ENCODE measurements around the gene TBKBP1.

The TBKBP1 gene, protein sequence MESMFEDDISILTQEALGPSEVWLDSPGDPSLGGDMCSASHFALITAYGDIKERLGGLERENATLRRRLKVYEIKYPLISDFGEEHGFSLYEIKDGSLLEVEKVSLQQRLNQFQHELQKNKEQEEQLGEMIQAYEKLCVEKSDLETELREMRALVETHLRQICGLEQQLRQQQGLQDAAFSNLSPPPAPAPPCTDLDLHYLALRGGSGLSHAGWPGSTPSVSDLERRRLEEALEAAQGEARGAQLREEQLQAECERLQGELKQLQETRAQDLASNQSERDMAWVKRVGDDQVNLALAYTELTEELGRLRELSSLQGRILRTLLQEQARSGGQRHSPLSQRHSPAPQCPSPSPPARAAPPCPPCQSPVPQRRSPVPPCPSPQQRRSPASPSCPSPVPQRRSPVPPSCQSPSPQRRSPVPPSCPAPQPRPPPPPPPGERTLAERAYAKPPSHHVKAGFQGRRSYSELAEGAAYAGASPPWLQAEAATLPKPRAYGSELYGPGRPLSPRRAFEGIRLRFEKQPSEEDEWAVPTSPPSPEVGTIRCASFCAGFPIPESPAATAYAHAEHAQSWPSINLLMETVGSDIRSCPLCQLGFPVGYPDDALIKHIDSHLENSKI

DNA sequence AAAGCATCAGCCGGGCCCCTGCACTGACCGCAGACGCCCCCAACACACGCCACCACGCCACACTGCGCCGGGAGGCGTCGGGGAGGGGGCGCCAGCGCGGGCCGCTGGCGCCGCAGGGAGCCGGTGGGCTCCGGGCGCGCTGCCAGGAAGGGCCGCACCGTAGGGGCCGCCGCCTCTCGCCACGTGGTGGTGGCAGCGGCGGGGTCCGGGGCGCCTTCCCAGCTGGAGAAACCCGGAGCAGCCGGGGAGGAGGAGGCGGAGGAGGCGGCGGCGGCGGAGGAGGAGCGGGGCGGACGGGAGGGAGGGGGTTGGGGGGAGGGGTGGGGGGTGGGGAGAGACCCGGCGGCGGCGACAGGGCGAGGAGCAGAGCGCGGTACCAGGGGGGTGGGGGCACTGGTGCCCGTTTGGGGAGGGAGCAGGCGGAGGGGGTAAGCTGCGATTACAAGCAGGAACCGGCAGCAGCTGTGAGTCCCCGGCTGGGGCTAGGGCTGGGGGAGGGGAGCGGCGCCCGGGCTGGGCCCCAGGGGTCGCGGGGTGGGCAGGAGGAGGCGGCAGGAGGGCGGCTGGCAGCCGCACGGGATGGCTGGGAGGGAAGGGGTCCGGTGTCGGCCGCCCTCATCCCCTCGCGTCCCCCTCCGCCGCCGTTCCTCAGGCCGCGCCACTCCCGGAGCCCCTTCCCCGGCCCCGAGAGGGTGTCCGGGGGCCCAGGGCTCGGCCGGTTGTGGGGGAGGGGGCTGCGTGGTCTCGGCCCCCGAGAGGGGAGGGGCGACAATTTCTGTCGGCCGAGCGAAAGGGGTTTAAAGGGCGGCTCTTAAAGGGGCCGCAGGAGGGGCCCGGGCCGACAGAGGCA, at the start of gene TBKBP1:
TSS of gene TBKBP1 (plus strand) at position 431 of the 850 bp plus-strand sequence. CDS start 1,952 bp downstream, outside the sequence.
- peak; percentile 63 for DNase-seq

DNA sequence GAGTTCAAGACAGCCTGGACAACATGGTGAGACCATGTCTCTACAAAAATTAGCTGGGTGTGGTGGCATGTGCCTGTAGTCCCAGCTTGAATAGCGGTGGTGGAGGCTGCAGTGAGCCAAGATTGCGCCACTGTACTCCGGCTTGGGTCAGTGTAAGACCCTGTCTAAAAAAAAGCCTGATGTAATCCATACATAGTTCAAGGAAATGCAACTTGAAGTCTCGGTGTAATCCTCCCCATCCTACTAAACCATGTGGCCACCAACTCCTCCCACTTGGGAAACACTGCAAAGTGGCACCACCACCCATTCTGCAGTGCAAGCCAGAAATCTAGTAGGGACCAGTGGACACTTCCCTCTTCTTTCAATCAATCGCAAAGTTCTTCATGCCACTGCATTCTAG, 49.6 kb upstream of the TBKBP1 start:
- no peak for DNase-seq

DNA sequence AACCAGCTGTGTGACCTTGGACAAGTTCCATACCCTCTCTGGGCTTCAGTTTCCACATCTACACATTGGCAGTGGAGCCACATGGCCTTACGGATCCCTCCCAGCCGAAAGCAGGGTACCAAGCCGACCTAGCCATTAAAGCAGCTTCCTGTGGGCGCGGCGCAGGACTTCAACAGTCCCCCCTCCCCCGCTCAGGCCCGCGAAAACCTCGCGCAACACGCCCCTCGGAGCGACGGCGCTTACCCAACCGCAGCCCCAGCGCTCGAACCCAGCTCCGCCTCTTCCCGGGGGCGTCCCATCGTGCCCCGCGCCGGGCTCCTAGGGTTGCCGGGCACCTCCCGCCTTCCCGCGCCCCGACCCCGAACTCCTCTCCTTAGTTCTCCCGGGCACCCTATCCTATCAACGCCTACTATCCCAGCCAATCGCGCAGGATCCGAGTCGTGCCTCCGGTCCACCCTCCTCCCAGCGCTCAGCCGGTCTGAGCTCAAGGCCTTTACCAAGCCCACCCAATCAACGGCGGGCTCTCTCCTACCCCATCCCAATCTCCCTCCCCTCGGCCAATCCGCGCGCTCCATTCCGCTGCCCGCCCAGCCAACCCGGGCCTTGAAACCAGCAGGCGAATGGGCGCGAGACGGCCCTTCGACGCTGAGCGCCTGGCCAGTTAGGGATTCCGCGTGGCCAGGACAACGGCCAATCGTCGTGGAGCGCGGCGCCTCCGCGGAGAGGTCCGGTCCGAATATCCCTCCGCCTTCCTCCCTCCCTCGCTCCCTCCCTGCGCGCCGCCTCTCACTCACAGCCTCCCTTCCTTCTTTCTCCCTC, 44.6 kb upstream of the TBKBP1 start, which contains the start of gene KPNB1:
TSS of gene KPNB1 (plus strand) at position 767 of the 819 bp plus-strand sequence. CDS start 326 bp downstream, outside the sequence.
- DNase-seq: peak; percentile 98

DNA sequence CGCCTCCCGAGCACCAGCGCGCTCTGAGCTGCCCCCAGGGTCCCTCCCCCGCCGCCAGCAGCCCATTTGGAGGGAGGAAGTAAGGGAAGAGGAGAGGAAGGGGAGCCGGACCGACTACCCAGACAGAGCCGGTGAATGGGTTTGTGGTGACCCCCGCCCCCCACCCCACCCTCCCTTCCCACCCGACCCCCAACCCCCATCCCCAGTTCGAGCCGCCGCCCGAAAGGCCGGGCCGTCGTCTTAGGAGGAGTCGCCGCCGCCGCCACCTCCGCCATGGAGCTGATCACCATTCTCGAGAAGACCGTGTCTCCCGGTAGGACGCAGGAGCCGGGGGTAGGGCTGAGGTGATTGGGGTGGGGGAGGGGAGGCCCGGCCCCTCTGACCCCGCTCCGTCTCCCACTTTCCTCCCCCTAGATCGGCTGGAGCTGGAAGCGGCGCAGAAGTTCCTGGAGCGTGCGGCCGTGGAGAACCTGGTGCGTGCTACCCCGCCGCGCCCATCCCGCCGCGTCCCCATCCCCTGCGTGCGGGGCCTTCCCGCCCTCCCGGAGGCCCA, 43.9 kb upstream of the TBKBP1 start:
- no peak for DNase-seq

DNA sequence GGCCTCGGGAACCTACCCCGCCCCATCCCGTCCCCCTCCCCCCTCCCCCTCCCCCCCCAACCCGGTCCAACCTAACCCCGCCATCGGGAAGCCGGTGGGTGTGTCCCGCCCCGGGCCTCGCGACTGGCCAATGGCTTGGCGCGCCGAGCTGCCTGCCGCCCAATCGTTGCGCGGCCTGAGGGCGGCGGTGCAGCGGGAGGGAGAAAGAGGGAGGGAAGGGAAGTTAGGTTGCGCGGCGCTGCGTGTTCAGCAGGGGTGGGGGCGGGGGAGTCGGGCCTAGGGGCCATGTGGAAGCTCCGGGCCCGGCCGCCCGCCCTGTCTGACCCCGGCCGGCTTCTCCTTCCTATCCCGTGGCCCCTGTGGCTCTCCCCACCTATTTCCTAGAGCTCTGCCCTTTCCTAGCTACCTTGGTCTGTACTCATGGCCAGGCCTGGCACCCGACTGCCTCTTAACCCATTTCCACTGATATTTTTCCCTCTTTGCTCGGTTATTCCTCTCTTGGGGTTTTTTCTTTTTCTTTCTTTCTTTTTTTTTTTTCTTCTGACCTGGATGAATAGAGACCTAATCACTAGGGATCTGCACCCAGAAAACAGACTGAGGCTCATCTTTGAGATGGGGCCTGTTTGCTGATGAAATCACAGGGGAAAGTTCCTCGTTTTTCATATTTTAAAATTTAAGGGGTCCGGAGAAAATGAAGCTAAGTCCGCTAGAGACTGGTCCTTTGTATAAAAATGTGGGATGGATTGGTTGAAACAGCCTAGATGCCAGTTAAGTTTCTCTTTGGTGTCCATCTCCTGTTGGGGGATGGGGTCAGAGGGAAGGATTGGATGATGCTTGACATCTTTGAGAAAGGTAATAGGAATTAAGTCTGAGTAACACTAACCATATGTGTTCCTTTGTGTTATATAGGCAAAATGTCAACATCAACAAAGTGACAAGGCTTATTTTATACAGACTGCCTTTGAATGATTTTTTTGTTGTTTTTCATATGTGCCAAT, 43.1 kb upstream of the TBKBP1 start:
- DNase-seq: peak; percentile 95

DNA sequence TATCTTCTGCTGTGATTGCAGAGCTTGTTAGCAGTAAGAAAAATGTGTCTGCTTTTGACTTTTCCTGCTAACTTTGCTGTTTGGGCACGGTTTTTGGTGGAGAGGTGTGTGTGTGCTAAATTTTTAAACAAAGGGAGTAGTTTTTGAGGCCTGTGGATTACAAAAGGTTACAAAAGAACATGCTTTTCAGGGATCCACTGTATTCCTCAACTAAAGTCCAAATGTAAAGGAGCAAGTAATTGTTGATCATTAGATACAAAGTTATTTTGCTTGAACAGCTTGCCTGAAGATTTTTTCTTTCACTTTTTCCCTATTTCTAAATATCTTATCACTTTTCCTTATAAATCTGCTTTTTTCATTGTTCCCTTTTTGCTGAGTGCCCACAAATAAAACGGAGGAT, 42.3 kb upstream of the TBKBP1 start:
- DNase-seq: no peak

DNA sequence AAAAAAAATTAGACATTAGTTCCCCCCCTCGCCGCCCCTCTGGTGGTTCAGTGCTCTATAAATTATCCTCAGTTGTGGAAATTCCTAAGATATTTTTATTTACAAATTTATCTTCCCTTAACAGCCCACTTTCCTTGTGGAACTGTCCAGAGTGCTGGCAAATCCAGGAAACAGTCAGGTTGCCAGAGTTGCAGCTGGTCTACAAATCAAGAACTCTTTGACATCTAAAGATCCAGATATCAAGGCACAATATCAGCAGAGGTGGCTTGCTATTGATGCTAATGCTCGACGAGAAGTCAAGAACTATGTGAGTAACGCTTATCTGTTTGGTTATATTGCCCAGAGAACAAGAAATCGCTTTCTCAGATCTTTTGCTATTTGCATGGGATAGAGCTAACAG, 41.4 kb upstream of the TBKBP1 start:
- DNase-seq: no peak

DNA sequence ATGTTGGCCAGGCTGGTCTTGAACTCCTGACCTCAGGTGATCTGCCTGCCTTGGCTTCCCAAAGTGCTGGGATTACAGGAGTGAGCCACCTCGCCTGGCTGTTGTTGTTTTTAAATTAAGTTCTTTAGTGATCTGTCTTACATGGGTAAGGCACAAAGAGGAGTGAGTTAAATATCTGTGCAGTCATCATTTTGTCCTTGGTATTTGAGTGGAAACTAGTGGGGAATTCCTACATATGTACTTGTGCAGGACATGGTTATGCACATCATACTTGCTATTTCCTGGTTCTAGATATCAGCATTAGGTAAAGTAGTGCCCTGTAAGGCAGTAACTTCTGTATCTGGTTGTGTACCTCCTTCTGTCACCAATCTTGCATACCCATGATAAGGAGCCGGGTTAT, 40.5 kb upstream of the TBKBP1 start:
- no peak for DNase-seq

DNA sequence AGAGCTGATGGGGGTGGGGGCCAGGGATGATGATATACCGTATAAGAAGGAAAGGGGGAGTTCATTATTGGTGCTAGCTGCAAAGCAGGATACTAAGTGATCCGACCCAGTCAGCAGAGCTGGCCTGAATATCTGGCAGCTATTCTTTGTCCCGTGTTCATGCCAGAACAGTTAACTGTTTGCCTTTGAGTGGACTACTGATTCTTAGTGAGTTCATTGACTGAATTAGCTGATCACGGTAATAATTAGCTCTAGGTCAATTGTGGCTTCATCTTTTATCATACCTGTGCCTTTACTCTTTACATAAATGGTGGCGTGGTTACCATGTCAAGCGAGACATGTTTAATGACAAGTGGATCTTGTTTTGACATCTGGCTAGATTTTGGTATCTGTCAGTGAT, 39.0 kb upstream of the TBKBP1 start:
- no peak for DNase-seq

DNA sequence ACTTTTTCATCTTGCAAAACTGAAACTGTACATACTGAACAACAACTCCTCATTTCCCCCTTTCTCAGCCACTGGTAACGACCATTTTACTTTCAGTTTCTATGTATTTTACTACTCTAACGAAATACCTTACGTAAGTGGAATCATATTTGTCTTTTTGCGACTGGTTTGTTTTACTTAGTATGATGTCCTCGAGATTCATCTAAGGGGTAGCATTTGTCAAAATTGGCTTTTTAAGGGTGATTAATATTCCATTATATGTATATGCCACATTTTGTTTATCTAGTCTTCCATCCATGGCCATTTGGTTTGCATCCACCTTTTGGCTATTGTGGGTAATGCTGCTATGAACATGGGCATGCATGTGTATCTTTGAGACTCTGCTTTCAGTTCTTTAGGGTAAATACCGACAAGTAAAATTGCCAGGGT, 33.9 kb upstream of the TBKBP1 start:
- no peak for DNase-seq

DNA sequence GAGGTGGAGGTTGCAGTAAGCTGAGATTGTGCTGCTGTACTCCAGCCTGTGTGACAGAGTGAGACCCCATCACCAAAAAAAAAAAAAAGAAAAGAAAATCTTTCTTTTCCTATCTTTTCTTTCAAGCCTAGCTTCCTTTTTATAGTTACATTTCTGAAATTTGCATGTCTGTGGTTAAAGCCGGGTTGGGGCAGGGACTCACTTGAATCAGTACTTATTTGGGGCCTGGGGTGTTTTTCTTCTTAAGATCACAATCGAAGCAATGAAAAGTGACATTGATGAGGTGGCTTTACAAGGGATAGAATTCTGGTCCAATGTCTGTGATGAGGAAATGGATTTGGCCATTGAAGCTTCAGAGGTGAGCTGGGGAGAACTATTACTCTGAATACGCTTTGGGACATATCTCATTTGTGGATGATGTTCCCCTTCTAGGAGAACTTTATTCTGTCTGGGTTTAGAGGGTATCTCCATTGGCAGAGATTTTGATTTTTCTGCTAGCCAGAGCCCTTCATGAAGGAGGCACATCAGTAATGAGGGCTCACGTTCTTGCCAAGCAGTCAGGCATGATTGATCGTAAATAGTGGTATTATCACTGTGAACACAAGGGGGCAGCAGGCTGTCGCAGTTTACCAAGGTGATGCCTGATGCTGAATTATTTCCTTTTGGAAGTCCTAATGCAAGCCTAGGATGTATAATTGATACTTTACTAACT, 29.9 kb upstream of the TBKBP1 start:
- DNase-seq: peak; percentile 49

DNA sequence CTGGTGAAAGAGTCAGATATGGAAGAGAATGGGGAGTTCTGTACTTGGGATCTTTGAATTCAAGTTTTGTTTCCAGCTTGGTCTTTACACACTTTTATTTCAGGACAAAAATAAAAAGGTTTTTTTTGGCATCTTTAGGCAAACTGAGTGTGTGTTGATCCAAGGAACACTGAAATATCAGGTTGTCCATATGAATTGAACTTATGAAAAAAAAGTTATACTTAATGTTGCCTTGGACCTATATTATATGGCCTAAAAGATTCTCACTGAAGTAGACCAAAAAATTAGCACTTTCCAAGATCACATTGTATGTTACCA, 29.4 kb upstream of the TBKBP1 start:
- DNase-seq: no peak

DNA sequence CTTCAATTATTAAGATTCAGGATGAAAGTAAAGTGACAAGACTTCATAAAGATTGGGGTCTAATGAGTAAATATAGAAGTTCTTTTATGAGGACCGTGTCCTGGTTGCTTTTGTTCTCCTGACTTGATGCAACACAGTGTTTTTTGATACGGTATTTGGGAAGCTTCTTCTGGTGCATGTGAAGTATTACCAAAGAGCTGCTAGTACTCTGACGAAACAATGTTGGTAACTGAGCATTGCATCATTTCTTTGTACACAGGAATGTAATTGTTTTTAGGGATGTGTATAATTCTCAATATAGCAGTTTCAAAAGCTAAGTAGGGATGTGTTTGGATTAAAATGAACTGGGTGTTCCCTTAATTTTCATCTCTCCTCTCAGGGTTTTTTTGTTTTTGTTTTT, 28.3 kb upstream of the TBKBP1 start:
- no peak for DNase-seq

DNA sequence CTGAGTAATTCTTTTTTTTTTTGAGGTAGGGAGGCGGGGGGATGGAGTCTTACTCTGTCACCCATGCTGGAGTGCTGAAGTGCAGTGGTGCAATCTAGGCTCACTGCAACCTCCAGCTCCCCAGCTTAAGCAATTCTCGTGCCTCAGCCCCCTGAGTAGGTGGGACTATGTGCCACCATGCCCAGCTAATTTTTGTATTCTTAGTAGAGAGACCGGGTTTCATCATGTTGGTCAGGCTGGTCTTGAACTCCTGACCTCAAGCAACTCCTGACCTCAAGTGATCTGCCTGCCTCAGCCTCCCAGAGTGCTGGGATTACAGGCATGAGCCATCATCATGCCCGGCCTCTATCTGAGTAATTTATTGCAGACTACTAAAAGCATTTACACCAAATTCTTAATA, 24.9 kb upstream of the TBKBP1 start:
- no peak for DNase-seq

DNA sequence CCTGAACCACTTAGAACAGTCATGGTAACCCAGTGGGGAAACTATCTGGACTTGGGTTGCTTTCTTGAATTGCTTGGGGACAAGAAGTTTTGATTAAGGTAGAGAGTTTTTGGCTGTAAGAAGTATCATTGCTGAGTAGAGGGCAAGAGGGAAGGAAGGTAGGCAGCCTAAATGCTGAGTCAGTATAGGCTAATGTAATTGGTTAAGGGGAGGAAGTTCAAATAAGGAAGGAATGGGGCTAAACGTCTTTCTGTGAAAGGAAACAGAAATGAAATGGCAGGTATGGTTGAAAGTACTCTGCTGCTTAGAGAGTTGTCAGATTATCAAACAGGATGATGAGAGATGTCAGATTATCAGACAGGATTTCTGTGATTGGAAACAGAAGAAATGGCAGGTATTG, 23.9 kb upstream of the TBKBP1 start:
- DNase-seq: no peak

DNA sequence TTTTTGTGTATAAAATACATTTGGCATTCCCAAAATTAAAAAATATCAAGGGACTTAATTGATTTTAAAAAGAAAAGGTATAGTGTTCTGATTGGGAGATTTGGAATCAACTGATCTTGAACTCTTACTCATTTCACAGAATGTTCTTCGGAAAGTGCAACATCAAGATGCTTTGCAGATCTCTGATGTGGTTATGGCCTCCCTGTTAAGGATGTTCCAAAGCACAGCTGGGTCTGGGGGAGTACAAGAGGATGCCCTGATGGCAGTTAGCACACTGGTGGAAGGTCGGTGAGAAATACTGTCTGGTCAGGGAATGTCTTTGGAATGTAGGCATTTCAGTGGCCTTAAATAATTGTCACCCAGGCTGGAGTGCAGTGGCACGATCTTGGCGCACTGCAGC, 19.5 kb upstream of the TBKBP1 start:
- DNase-seq: no peak

DNA sequence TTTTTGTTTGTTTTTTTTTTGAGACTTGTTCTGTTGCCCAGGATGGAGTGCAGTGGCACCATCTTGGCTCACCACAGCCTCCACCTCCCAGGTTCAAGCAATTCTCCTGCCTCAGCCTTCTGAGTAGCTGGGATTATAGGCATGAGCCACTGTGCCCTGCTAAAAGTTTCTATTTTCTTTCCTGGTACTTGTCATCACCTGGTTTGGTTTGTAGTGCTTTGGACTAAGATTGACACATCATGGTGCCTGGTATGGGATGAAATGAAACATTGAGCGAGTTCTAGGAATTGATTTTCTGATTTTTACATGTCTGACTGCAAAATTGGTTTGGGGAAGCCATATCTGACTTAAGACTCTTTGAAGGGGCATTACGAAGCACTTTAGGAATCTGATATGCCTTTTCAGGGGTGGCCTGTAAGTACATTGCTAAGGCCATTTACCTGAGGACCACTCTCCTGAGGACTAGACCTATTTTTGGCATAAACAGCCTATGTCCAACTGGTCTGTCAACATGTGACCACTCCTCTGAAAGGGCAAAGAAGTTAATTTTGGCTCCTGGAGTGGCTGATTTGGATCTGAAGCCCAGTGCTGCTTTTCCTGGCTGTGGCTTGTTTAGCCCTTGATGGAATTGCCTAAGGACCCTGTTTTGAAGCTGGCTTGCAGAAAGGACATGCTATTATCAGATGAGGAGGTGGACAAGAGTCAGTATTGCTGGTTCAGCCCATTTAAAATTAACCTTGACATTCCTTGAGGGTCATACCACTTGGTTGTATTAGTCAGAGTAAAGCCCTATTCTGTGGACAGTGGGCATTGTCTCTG, 18.4 kb upstream of the TBKBP1 start:
- no peak for DNase-seq

DNA sequence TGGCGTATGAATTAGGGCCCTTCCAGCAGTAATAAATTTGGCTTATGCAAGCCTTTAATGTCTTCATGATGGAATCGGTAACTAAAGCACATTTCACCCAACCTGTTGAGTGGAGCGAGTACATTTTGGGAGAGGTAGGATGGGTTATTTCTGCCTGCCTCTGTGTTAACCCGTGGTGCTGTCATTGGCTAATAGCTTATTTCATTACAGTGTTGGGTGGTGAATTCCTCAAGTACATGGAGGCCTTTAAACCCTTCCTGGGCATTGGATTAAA, 17.8 kb upstream of the TBKBP1 start:
- DNase-seq: no peak

DNA sequence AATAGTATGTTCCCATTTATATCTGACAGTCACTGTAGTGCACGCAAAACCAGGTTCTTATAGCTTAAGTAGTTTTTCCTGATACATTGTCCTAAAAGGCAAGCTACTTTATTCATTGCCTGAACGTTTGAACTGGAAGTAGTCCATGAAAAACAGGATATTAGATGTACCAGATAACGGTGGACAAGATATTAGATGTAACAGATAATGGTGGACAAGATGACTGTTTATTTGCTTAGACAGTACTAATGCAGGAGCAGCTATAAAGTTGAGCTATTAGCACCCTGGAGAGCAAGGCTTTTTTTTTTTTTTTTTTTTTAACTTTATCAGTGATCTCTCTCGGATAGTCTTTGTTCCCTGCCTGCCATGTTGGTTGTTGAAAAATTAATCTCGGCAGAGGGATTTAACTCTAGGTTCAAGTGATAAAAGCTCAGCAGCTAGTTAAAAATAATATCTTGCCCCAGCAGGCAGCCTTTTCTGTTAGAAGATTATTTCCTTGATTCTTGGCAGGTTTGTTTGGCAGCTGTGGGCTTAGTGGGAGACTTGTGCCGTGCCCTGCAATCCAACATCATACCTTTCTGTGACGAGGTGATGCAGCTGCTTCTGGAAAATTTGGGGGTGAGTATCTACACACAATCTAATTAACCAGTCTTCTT, 17.3 kb upstream of the TBKBP1 start:
- DNase-seq: no peak

All from KG1 (cell line).